ENCODE measurements around the gene CHD1L. TPM values are rescaled to one million over a fixed set of nuclear protein-coding genes. Genes with fewer than 3 reads are reported as not detected.

Gene CHD1L
- total RNA-seq, 2 experiments from 2014 or later: 22.0 to 22.8 TPM

- H3K27me3 Mint-ChIP-seq: no peaks in the 10 kb centered on the region
- intact Hi-C loops (cut with DNase I, micrococcal nuclease): no loop called here
- POLR2A ChIA-PET: no interaction called here
Observed at GRCh38 chr1:147207192-147207591, 35.3 kb upstream of the CHD1L start.

DNA sequence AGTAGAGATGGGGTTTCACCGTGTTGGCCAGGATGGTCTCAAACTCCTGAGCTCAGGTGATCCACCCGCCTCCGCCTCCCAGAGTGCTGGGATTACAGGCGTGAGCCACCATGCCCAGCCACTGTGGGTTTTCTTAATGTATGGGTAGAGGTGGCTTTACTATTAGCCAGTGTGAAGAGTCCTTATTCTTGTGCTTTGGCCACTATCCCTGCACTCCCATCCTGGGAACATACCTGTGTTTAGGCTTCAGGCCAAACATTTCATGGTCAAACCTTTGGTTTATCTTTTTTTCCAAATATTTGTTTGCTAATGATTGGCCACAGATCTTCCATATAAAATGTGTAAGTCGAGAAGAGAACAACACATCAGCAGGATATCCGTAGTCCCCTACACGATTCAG is 33.9 kb upstream of the CHD1L start:
- ATAC-seq (ENCODE audit: poor library complexity) (no peak), DNase-seq (no peak)
- no peaks in the 10 kb centered on the region for H3K27me3 Mint-ChIP-seq
- Histone ChIP-seq H3K4me3 (ENCODE audit: low read length) (no peak overlapping the region), H3K36me3 (ENCODE audit: insufficient read depth, low read length) (no peaks in the 10 kb centered on the region), H3K27ac (ENCODE audit: low read depth in 1 of 2, low read length in 2 of 2) (no peak overlapping the region), H3K27me3 (ENCODE audit: control insufficient read depth in 1 of 2, insufficient read depth in 2 of 2, low read length in 2 of 2) (no peaks in the 10 kb centered on the region), H3K4me1 (ENCODE audit: insufficient read depth, low read length) (no peaks in the 10 kb centered on the region), H3K9me3 (ENCODE audit: control insufficient read depth in 1 of 2, insufficient read depth in 1 of 2, low read length in 2 of 2) (no peaks in the 10 kb centered on the region)
- ChIA-PET CTCF (no interaction called here), POLR2A (no interaction called here)
- no peak for TF ChIP-seq CTCF (IDR thresholded peaks at IDR 0.05)
- H3K36me3 Mint-ChIP-seq (ENCODE audit: low read depth): no peaks in the 10 kb centered on the region
- no peak overlapping the region for H3K27ac Mint-ChIP-seq
- no peaks in the 10 kb centered on the region for H3K9me3 Mint-ChIP-seq
- intact Hi-C loops (cut with DNase I, micrococcal nuclease): no loop called here
- no peak overlapping the region for H3K4me3 Mint-ChIP-seq
- H3K4me1 Mint-ChIP-seq (ENCODE audit: low read depth): no peaks in the 10 kb centered on the region

More at GRCh38 chr1:147207192-147207591, 35.3 kb upstream of the CHD1L start:
- no peak for TF ChIP-seq CTCF (IDR thresholded peaks at IDR 0.05)
- Histone ChIP-seq H3K36me3 (ENCODE audit: insufficient read depth, low read length) (no peaks in the 10 kb centered on the region), H3K4me1 (ENCODE audit: insufficient read depth, low read length) (no peaks in the 10 kb centered on the region), H3K27me3 (ENCODE audit: control insufficient read depth in 1 of 2, insufficient read depth in 2 of 2, low read length in 2 of 2) (no peaks in the 10 kb centered on the region), H3K27ac (ENCODE audit: low read depth in 1 of 2, low read length in 2 of 2) (no peak overlapping the region), H3K9me3 (ENCODE audit: control insufficient read depth in 1 of 2, insufficient read depth in 1 of 2, low read length in 2 of 2) (no peaks in the 10 kb centered on the region), H3K4me3 (ENCODE audit: low read length) (no peak overlapping the region)
- no peaks in the 10 kb centered on the region for H3K4me1 Mint-ChIP-seq (ENCODE audit: low read depth)
- ATAC-seq (ENCODE audit: poor library complexity) (no peak), DNase-seq (no peak)
- H3K4me3 Mint-ChIP-seq: no peak overlapping the region
- H3K36me3 Mint-ChIP-seq (ENCODE audit: low read depth): no peaks in the 10 kb centered on the region
- H3K9me3 Mint-ChIP-seq: no peaks in the 10 kb centered on the region
- CTCF ChIA-PET: no interaction called here
- no peak overlapping the region for H3K27ac Mint-ChIP-seq

DNA sequence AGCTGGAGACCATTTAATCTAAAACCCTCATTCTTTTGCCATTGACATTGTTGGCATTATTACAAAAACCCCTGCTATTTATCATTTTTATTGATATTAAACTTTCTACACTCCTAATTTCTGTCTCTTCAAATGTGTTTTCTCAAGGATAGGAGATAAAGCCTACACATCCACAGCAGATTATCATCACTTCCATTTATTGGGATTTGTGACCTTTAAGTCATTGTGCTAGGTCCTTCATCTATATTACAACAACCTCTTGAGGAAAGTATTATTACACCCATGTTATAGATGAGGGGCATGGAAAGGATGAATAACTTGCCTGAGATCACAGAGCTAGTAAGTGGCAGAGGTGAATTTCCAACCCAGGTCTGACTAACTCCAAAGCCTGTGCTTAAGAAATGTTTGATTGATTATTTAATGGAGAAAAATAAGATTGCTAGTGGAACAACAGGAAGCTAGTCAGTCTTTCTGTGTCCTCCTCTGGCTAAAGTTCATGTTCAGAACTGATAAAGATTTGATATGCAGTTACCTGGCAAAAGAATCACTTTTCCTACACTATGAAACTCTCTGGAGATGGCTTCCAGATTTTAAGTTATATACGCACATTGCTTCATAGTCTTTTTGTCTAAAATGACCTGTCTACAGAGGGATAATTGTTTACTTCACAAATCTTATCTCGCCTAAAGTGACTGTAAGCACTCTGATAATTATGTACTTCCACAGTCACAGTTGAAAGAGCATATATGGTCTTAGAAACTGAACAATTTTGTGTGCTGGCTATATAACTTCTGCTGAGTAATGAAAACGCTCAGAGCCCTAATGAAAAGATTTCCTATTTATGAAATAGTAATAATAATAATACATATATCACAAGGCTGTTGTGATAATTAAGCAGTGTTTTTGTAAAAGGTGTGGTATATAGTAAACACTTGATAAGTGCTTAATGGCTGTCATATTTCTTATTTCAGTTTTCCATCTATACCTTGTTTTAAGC is 32.4 kb upstream of the CHD1L start:
- H3K9me3 Mint-ChIP-seq: no peaks in the 10 kb centered on the region
- Histone ChIP-seq H3K36me3 (ENCODE audit: insufficient read depth, low read length) (no peaks in the 10 kb centered on the region), H3K27ac (ENCODE audit: low read depth in 1 of 2, low read length in 2 of 2) (no peak overlapping the region), H3K4me1 (ENCODE audit: insufficient read depth, low read length) (no peaks in the 10 kb centered on the region), H3K4me3 (ENCODE audit: low read length) (no peak overlapping the region), H3K27me3 (ENCODE audit: control insufficient read depth in 1 of 2, insufficient read depth in 2 of 2, low read length in 2 of 2) (no peaks in the 10 kb centered on the region), H3K9me3 (ENCODE audit: control insufficient read depth in 1 of 2, insufficient read depth in 1 of 2, low read length in 2 of 2) (no peaks in the 10 kb centered on the region)
- ATAC-seq (ENCODE audit: poor library complexity): no peak
- H3K4me1 Mint-ChIP-seq (ENCODE audit: low read depth): no peaks in the 10 kb centered on the region
- no peak for TF ChIP-seq CTCF (IDR thresholded peaks at IDR 0.05)
- ChIA-PET CTCF (no interaction called here), POLR2A (no interaction called here)
- intact Hi-C loops (cut with DNase I, micrococcal nuclease): no loop called here
- no peak overlapping the region for H3K27ac Mint-ChIP-seq
- H3K36me3 Mint-ChIP-seq (ENCODE audit: low read depth): no peaks in the 10 kb centered on the region
- no peak for DNase-seq
- no peak overlapping the region for H3K4me3 Mint-ChIP-seq
- no peaks in the 10 kb centered on the region for H3K27me3 Mint-ChIP-seq

All from CD4-positive, alpha-beta T cell (primary cell).